ENCODE data around the gene RHEB. TPM values are rescaled to one million over a fixed set of nuclear protein-coding genes. Genes with fewer than 3 reads are reported as not detected.
A peak's percentile ranks its signal among the peaks of the same experiment; 100 is the strongest.

The RHEB gene
- total and polyA plus RNA-seq, 2 of the 4 experiments (the other 2 are of a cell fraction) = 19.7 to 67.2 TPM

DNA sequence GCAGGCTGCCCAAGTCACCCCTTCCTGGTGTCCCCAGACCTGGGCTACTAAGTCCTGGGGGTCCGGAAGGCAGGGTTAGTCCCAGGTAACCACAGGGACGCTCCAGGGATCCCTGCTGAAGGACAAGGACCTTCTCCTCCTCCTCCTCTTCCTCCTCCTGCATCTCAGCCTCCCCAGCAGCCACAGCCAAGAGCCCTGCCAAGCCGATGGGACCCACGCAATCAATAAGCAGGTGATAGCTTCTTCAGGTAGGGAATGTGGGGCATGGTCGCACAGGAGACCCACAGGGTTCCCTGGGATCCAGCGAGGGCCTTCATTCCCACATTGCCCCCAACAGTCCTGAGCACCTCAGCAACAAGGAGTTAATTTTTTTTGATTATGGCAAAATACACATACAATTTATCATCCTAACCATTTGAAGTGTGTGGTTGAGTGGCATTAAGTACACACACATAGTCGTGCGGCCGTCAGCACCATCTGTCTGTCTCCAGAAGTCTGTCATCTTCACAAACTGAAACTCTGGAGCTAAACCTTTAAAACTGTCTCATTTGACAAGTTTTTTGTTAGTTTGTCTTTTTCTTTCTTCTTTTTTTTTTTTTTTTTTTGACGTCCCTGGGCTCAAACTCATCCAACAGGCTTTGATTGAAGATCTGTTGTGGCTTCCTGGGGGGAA is 91.9 kb downstream of the RHEB start (continued):
- no peak for TF ChIP-seq CEBPB (IDR thresholded peaks at IDR 0.05; ENCODE audit: low read depth, low read length)

DNA sequence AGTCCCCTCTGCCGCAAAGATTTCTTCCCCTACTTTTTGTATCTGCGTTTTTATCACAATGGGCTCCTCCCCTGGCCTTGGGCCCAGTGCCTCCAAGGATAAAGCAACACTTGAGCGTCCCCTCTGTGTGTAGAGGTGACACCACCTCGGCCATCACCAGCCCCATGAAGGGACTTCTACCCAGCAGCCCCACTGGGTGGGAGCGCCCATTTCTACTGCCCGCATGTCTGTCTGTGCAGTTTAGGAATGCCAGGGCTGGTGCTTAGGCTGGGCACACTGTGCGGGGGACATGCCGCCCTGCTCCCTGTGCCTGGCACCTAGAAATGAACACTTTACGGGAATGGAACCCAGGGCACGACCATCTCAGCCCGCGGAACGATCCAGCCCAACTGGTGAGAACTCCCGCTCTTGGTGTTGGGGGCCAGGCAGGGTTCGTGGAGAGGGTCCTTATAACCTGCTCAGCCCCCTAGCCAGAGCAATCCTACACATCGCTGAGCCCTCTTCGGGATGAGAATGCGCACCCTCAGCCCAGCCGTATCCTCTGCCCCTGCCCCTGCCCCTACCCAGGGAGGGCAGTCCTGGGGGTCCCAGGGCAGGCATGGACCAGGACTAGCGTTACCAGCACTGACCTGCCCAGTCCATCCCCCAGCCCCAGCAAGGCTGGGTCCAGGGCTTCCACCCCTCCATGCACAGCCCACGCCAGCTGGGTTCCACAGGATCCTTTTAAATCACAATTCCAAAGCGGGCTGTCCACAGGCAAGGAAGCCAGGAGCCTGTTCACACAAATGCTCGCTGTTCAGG is 92.6 kb downstream of the RHEB start:
- Histone ChIP-seq H4K5ac (ENCODE audit: low read depth, low read length) (peak overlapping the region; percentile 83), H2AK9ac (replicated peaks; ENCODE audit: low read depth, low read length, poor library complexity) (peak overlapping the region; percentile 86), H3K23ac (ENCODE audit: low read depth, low read length) (0 out of 2 replicates have a peak overlapping the region, but pooled peaks have one; percentile 54), H3K4me1 (ENCODE audit: control insufficient read depth, insufficient read depth, low read length) (peaks cover 39% of the 10 kb centered on the region), H2BK15ac (ENCODE audit: low read depth, low read length) (peak overlapping the region; percentile 90; the same call in 2 of the 3 replicates), H3K79me1 (ENCODE audit: low read depth in 1 of 2, low read length in 2 of 2) (no peaks in the 10 kb centered on the region; a peak in 1 of 4 replicates), H3K36me3 (ENCODE audit: control insufficient read depth, insufficient read depth, low read length) (no peaks in the 10 kb centered on the region), H4K91ac (ENCODE audit: insufficient read depth, low read depth, low read length) (peak overlapping the region; percentile 94), H3K4ac (ENCODE audit: low read depth, low read length) (peak overlapping the region; percentile 92), H2AFZ (replicated peaks; ENCODE audit: low read length, poor library complexity) (peak overlapping the region; percentile 78), H4K8ac (ENCODE audit: low read depth in 2 of 2, low read length in 2 of 2) (peak overlapping the region; percentile 61 to 74), H3K9me1 (ENCODE audit: insufficient read depth, low read length) (peaks cover 13% of the 10 kb centered on the region), H2AK5ac (ENCODE audit: low read depth, low read length) (peak overlapping the region; percentile 93), H3K56ac (ENCODE audit: extremely low read depth, insufficient read depth, low read length) (no peak overlapping the region), H2BK5ac (ENCODE audit: low read depth, low read length, poor library complexity, severe bottlenecking) (peak overlapping the region; percentile 64), H2BK120ac (ENCODE audit: low read depth, low read length) (peak overlapping the region; percentile 95), H3K27me3 (ENCODE audit: control insufficient read depth, insufficient read depth, low read length) (peaks cover 2% of the 10 kb centered on the region; the same call in 1 of the 2 replicates), H3K14ac (replicated peaks; ENCODE audit: low read depth, low read length) (peak overlapping the region; percentile 69), H3K18ac (ENCODE audit: low read depth, low read length) (peak overlapping the region; percentile 72), H3K27ac (ENCODE audit: insufficient read depth, low read length) (peak overlapping the region; percentile 79), H2BK20ac (ENCODE audit: low read depth, low read length) (peak overlapping the region; percentile 61), H3K9ac (ENCODE audit: low read depth, low read length) (no peak overlapping the region), H3K9me3 (ENCODE audit: control insufficient read depth, insufficient read depth, low read length) (peaks cover 3% of the 10 kb centered on the region), H3K4me2 (ENCODE audit: low read depth, low read length) (peak overlapping the region; percentile 18), H3K4me3 (ENCODE audit: insufficient read depth, low read depth, low read length) (no peak overlapping the region), H4K20me1 (ENCODE audit: insufficient read depth, low read length) (peaks cover 5% of the 10 kb centered on the region; the same call in 1 of the 2 replicates)
- ChIA-PET CTCF (no interaction called here), POLR2A (ENCODE audit: unreplicated experiment) (no interaction called here)
- TF ChIP-seq ELK1 (IDR thresholded peaks at IDR 0.05; ENCODE audit: borderline replicate concordance, low read depth, low read length) = no peak
- no peak for TF ChIP-seq MAZ (IDR thresholded peaks at IDR 0.05; ENCODE audit: borderline replicate concordance, low read depth, low read length)
- no peak for TF ChIP-seq MAFK (IDR thresholded peaks at IDR 0.05; ENCODE audit: low read depth, low read length)
- TF ChIP-seq USF2 (IDR thresholded peaks at IDR 0.05; ENCODE audit: low read depth, low read length) = no peak
- no peak for TF ChIP-seq CEBPB (IDR thresholded peaks at IDR 0.05; ENCODE audit: low read depth, low read length)
- no peak for TF ChIP-seq CHD1 (IDR thresholded peaks at IDR 0.05; ENCODE audit: low read depth, low read length)
- no peak for TF ChIP-seq RCOR1 (IDR thresholded peaks at IDR 0.05; ENCODE audit: insufficient replicate concordance, low read length)
- no peak for TF ChIP-seq POLR2A (IDR thresholded peaks at IDR 0.05; ENCODE audit: low read depth, low read length)
- TF ChIP-seq CTCF (conservative IDR thresholded peaks at IDR 0.05; ENCODE audit: low read depth, low read length) = no peak
- no peak for TF ChIP-seq FOS (IDR thresholded peaks at IDR 0.05; ENCODE audit: low read depth, low read length)
- DNase-seq (no peak), ATAC-seq (ENCODE audit: low read depth) (peak; percentile 5)
- 83% methylated on average over 8 of the region's 23 CpGs; no CpG with 5 or more reads in 1 of the 2 experiments for WGBS, 2 experiments (ENCODE audit: extremely low coverage in 2 of 2, insufficient read length in 1 of 2)
- no TSS peak for BruUV-seq (replicated peaks)
- intact Hi-C loops (cut with micrococcal nuclease) (loop anchor here (5.0 kb wide), 1 partner anchor 60 kb away; no protein-coding TSS in a partner anchor), dilution Hi-C loops (cut with HindIII; ENCODE audit: low sequenced_read_pairs, unreplicated experiment) (no loop called here), in situ Hi-C loops (cut with MboI; ENCODE audit: low sequenced_read_pairs) (no loop called here)
